HCT116 (cell line): ENCODE data around the gene AIDA. TPM values are rescaled to one million over a fixed set of nuclear protein-coding genes. Genes with fewer than 3 reads are reported as not detected.

Experiments
- ATAC-seq: fragments of 200-7000 bp; cut with Tn5 transposase; 2 replicates; pipeline ENCODE4 v1.9.1; 2020; ENCODE audit warnings: mild to moderate bottlenecking, moderate library complexity
- BruUV-seq: library from RNA; stranded (reverse); fragments of 400-500 nt; replicated peaks from 2 replicates; lab custom pipeline; 2021; lab: Mats Ljungman, UMichigan
- CTCF ChIA-PET: fragments of 300-600 bp; sonication (Branson Sonifier 250); formaldehyde crosslinking; loops from one replicate; lab custom pipeline; 2021; ENCODE audit warnings: antibody characterized with exemption; lab: Charles Lee
- POLR2A ChIA-PET: fragments of 300-600, 350-600 bp; sonication (Branson Sonifier 250); formaldehyde crosslinking; loops from one replicate; lab custom pipeline; 2021; ENCODE audit warnings: antibody characterized with exemption; lab: Charles Lee
- RAD21 ChIA-PET, 2 experiments: fragments of 300-600 bp; sonication (Branson Sonifier 250); formaldehyde crosslinking; loops; one replicate each; lab custom pipeline; 2023; ENCODE audit warnings: low total read pairs in 2 of 2; ENCODE audit not compliant: uncharacterized antibody in 2 of 2, unreplicated experiment in 2 of 2, low non-redundant PET in 1 of 2; lab: Charles Lee
- DNase-seq: peaks from one replicate; pipeline ENCODE4 v3.0.0-alpha.2; 2010; ENCODE audit warnings: low read depth, low spot score
- H2AFZ ChIP-seq: fragments of 200-600 bp; shearing (Covaris generic), sonication (generic); 2 replicates; pipeline ENCODE4 v1.6.1; 2017; ENCODE audit warnings: low read depth, mixed run types, mixed read lengths, antibody characterized with exemption, low read length; ENCODE audit not compliant: poor library complexity, severe bottlenecking
- H3K27ac ChIP-seq: 2 replicates; pipeline ENCODE4 v1.5.1; 2012; ENCODE audit warnings: low read depth, low read length
- H3K27me3 ChIP-seq: fragments of 200-600 bp; sonication (generic); 2 replicates; pipeline ENCODE4 v1.6.1; 2016; ENCODE audit warnings: mixed run types, low read length, mixed read lengths; ENCODE audit not compliant: insufficient read depth
- H3K36me3 ChIP-seq, 2 experiments: fragments of 200-500 bp in 1 of 2; fragments of 200-600 bp in 1 of 2; sonication (Bioruptor generic) in 1 of 2; sonication (generic) in 1 of 2; 2 replicates each; pipeline versions ENCODE4 v1.5.1 to v1.6.1; 2014 to 2016; ENCODE audit warnings: low read length in 2 of 2, inconsistent platforms in 1 of 2, mixed read lengths in 1 of 2, mixed run types in 1 of 2; ENCODE audit not compliant: insufficient read depth in 2 of 2, control insufficient read depth in 1 of 2
- H3K4me1 ChIP-seq, 2 experiments: fragments of 200-600 bp in 1 of 2; sonication (generic) in 1 of 2; 2 replicates each; pipeline versions ENCODE4 v1.5.1 to v1.6.1; 2012 to 2017; ENCODE audit warnings: low read length in 2 of 2, inconsistent platforms in 1 of 2, mild to moderate bottlenecking in 1 of 2, mixed read lengths in 1 of 2, mixed run types in 1 of 2, moderate library complexity in 1 of 2; ENCODE audit not compliant: insufficient read depth in 2 of 2, control insufficient read depth in 1 of 2
- H3K4me2 ChIP-seq: fragments of 200-600 bp; sonication (generic); 2 replicates; pipeline ENCODE4 v1.6.1; 2017; ENCODE audit warnings: mixed run types, low read length, mixed read lengths
- H3K4me3 ChIP-seq, 2 experiments: fragments of 200-600 bp in 1 of 2; sonication (generic) in 1 of 2; replicated peaks in 1 of 2; 2 replicates each; pipeline ENCODE4 v1.5.1; 2011 to 2016; ENCODE audit warnings: low read length in 2 of 2, control low read depth in 1 of 2, low read depth in 1 of 2, mild to moderate bottlenecking in 1 of 2, mixed read lengths in 1 of 2, mixed run types in 1 of 2
- H3K79me2 ChIP-seq: fragments of 200-600 bp; sonication (generic); 2 replicates; pipeline ENCODE4 v1.6.1; 2017; ENCODE audit warnings: mild to moderate bottlenecking, mixed run types, low read length, moderate library complexity, mixed read lengths; ENCODE audit not compliant: insufficient read depth
- H3K9ac ChIP-seq: fragments of 200-600 bp; sonication (generic); 2 replicates; pipeline ENCODE4 v1.6.1; 2016; ENCODE audit warnings: low read length, mixed read lengths
- H3K9me2 ChIP-seq: fragments of 200-600 bp; sonication (generic), shearing (Covaris generic); 2 replicates; pipeline ENCODE4 v1.6.1; 2017; ENCODE audit warnings: mixed run types, mild to moderate bottlenecking, moderate library complexity; ENCODE audit not compliant: insufficient read depth
- H3K9me3 ChIP-seq, 2 experiments: fragments of 200-500 bp in 1 of 2; fragments of 200-600 bp in 1 of 2; sonication (Bioruptor generic) in 1 of 2; sonication (generic) in 1 of 2; 2 replicates each; pipeline ENCODE4 v1.6.1; 2014 to 2017; ENCODE audit warnings: low read length in 2 of 2, mixed read lengths in 2 of 2, inconsistent platforms in 1 of 2, low read depth in 1 of 2, mild to moderate bottlenecking in 1 of 2, mixed run types in 1 of 2, moderate library complexity in 1 of 2; ENCODE audit not compliant: control insufficient read depth in 1 of 2, insufficient read depth in 1 of 2
- H4K20me1 ChIP-seq: fragments of 200-600 bp; sonication (generic), shearing (Covaris generic); 2 replicates; pipeline ENCODE4 v1.6.1; 2017; ENCODE audit warnings: mixed run types, mild to moderate bottlenecking, moderate library complexity; ENCODE audit not compliant: insufficient read depth
- CBX3 ChIP-seq: IDR thresholded peaks from 2 replicates; pipeline ENCODE4 v1.6.1; 2012; ENCODE audit warnings: low read depth
- CEBPB ChIP-seq: IDR thresholded peaks from 2 replicates; pipeline ENCODE4 v1.6.1; 2012; ENCODE audit warnings: low read depth
- EGR1 ChIP-seq: IDR thresholded peaks from 2 replicates; pipeline ENCODE4 v1.6.1; 2012; ENCODE audit warnings: low read depth
- ELF1 ChIP-seq: IDR thresholded peaks from 2 replicates; pipeline ENCODE4 v1.6.1; 2012; ENCODE audit warnings: low read depth, borderline replicate concordance
- EZH2 ChIP-seq: fragments of 200-600 bp; sonication (generic); IDR thresholded peaks from 2 replicates; pipeline ENCODE4 v1.6.1; 2017; ENCODE audit warnings: antibody characterized with exemption, mixed run types
- EZH2phosphoT487 ChIP-seq: fragments of 200-600 bp; IDR thresholded peaks from 2 replicates; pipeline ENCODE4 v1.6.1; 2018; ENCODE audit warnings: antibody characterized with exemption, borderline replicate concordance
- FOSL1 ChIP-seq: IDR thresholded peaks from 2 replicates; pipeline ENCODE4 v1.6.1; 2012; ENCODE audit warnings: low read depth
- RAD21 ChIP-seq: IDR thresholded peaks from 2 replicates; pipeline ENCODE4 v1.6.1; 2012; ENCODE audit warnings: low read depth, mild to moderate bottlenecking
- SIN3A ChIP-seq: IDR thresholded peaks from 2 replicates; pipeline ENCODE4 v1.6.1; 2012; ENCODE audit warnings: low read depth
- SP1 ChIP-seq: IDR thresholded peaks from 2 replicates; pipeline ENCODE4 v1.6.1; 2012; ENCODE audit warnings: low read depth
- SRF ChIP-seq: IDR thresholded peaks from 2 replicates; pipeline ENCODE4 v1.6.1; 2012; ENCODE audit warnings: low read depth
- ZNF274 ChIP-seq: fragments of 200-500 bp; sonication (Bioruptor generic); IDR thresholded peaks from 2 replicates; pipeline ENCODE4 v1.6.1; 2014; ENCODE audit warnings: mild to moderate bottlenecking, low read depth, low read length, inconsistent platforms
- intact Hi-C: fragments of 100-400 bp; cut with micrococcal nuclease; formaldehyde crosslinking; loops from 2 replicates; pipeline ENCODE4 v1.10.0; 2022
- total RNA-seq: library from RNA; stranded (reverse); gene quantifications from one replicate; pipeline ENCODE4 v1.2.1, GENCODE V29; 2021; ENCODE audit not compliant: unreplicated experiment
- TF ChIP-seq, protein P1 (sequence below): IDR thresholded peaks from 2 replicates; pipeline ENCODE4 v1.6.1; 2012
- TF ChIP-seq, protein P2 (sequence below): IDR thresholded peaks from 2 replicates; pipeline ENCODE4 v1.6.1; 2011; ENCODE audit warnings: mild to moderate bottlenecking, low read length, moderate library complexity; ENCODE audit not compliant: insufficient replicate concordance; ENCODE audit errors: extremely low read depth
- TF ChIP-seq, protein P3 (sequence below): IDR thresholded peaks from 2 replicates; pipeline ENCODE4 v1.6.1; 2012
- TF ChIP-seq, protein P4 (sequence below), 3 experiments: fragments of 200-600 bp in 1 of 3; sonication (generic) in 1 of 3; IDR thresholded peaks in 2 of 3; conservative IDR thresholded peaks in 1 of 3; 2 replicates each; pipeline ENCODE4 v1.5.1; 2012 to 2017; ENCODE audit warnings: low read depth in 2 of 3, low read length in 2 of 3, antibody characterized with exemption in 1 of 3, borderline replicate concordance in 1 of 3, control low read depth in 1 of 3, mild to moderate bottlenecking in 1 of 3, mixed read lengths in 1 of 3, mixed run types in 1 of 3, moderate library complexity in 1 of 3; ENCODE audit not compliant: insufficient read depth in 1 of 3
- TF ChIP-seq, protein P5 (sequence below): IDR thresholded peaks from 2 replicates; pipeline ENCODE4 v1.6.1; 2012; ENCODE audit warnings: low read depth

Gene AIDA
- total RNA-seq, 1 experiment from 2014 or later: 53.2 TPM

DNA sequence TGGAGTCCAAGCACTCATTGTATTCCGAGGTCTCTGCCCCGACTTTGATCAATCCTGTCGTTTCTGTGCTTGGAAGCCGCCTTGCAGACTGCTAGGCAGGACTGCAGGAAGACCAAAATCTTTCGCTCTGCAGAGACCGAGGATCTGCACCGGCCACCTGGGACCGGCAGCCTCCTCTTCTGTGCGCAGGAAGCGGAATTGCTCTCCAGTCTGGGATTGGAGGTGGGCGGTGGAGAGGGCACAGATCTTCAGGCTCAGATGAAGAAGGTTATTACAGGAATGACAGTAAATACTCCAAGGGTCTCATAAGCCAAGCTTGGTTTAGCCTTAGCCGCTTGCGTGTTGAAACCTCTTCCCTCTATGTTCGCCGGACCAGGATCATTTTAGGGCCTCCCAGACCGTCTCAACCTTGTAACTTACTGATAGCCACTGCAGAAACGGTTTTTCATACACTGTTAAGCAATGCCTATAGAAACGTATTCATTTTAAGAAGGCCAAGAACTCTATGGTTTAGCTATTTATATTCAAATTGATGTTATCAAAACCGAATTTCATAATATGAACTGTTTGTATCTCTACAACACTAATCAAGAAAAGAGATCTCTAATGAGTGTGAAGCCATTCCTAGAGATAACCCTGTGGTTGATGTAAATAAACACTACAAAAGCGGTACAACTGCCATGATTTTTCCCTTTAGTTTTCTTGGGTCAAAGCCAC is 93.3 kb downstream of the AIDA start:
- intact Hi-C loops: loop anchor here (1.0 kb wide), 1 partner anchor 24 kb away; no protein-coding TSS in a partner anchor

More for the DNA sequence above, 93.3 kb downstream of the AIDA start:
- Histone ChIP-seq H3K36me3 (peaks cover 0 to 5% of the 10 kb centered on the region in 2 experiments; a peak in 3 of 4 replicates), H3K4me1 (peaks cover 2 to 16% of the 10 kb centered on the region in 2 experiments; a peak in 3 of 4 replicates), H3K27me3 (no peaks in the 10 kb centered on the region), H4K20me1 (no peaks in the 10 kb centered on the region), H3K79me2 (peaks cover 30% of the 10 kb centered on the region; the same call in 1 of the 2 replicates), H3K9me2 (no peaks in the 10 kb centered on the region), H3K4me2 (peak overlapping the region; percentile 90), H3K9me3 (no peaks in the 10 kb centered on the region), H2AFZ (no peak overlapping the region), H3K9ac (peak overlapping the region; percentile 82), H3K27ac (no peak overlapping the region), H3K4me3 (peak overlapping the region; percentile 67 to 79)
- POLR2A ChIA-PET: no interaction called here
- peak; percentile 19; the same call in 1 of the 2 replicates for ATAC-seq
- TF ChIP-seq CEBPB: no peak
- TF ChIP-seq EZH2phosphoT487: no peak
- TF ChIP-seq, protein P1, sequence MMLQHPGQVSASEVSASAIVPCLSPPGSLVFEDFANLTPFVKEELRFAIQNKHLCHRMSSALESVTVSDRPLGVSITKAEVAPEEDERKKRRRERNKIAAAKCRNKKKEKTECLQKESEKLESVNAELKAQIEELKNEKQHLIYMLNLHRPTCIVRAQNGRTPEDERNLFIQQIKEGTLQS: no peak
- TF ChIP-seq, protein P2, sequence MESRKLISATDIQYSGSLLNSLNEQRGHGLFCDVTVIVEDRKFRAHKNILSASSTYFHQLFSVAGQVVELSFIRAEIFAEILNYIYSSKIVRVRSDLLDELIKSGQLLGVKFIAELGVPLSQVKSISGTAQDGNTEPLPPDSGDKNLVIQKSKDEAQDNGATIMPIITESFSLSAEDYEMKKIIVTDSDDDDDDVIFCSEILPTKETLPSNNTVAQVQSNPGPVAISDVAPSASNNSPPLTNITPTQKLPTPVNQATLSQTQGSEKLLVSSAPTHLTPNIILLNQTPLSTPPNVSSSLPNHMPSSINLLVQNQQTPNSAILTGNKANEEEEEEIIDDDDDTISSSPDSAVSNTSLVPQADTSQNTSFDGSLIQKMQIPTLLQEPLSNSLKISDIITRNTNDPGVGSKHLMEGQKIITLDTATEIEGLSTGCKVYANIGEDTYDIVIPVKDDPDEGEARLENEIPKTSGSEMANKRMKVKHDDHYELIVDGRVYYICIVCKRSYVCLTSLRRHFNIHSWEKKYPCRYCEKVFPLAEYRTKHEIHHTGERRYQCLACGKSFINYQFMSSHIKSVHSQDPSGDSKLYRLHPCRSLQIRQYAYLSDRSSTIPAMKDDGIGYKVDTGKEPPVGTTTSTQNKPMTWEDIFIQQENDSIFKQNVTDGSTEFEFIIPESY: no peak
- TF ChIP-seq RAD21: no peak
- TF ChIP-seq ELF1: no peak
- no peak for TF ChIP-seq EGR1
- TF ChIP-seq, protein P3, sequence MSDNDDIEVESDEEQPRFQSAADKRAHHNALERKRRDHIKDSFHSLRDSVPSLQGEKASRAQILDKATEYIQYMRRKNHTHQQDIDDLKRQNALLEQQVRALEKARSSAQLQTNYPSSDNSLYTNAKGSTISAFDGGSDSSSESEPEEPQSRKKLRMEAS: no peak
- TF ChIP-seq ZNF274: no peak
- TF ChIP-seq SRF: no peak
- TF ChIP-seq FOSL1: no peak
- TF ChIP-seq CBX3: no peak
- no peak for TF ChIP-seq EZH2
- TF ChIP-seq, protein P4, sequence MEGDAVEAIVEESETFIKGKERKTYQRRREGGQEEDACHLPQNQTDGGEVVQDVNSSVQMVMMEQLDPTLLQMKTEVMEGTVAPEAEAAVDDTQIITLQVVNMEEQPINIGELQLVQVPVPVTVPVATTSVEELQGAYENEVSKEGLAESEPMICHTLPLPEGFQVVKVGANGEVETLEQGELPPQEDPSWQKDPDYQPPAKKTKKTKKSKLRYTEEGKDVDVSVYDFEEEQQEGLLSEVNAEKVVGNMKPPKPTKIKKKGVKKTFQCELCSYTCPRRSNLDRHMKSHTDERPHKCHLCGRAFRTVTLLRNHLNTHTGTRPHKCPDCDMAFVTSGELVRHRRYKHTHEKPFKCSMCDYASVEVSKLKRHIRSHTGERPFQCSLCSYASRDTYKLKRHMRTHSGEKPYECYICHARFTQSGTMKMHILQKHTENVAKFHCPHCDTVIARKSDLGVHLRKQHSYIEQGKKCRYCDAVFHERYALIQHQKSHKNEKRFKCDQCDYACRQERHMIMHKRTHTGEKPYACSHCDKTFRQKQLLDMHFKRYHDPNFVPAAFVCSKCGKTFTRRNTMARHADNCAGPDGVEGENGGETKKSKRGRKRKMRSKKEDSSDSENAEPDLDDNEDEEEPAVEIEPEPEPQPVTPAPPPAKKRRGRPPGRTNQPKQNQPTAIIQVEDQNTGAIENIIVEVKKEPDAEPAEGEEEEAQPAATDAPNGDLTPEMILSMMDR (IDR thresholded peaks at IDR 0.05 in 2 of 3, conservative IDR thresholded peaks at IDR 0.05 in 1 of 3; ENCODE audit: borderline replicate concordance in 1 of 3, insufficient read depth in 1 of 3, low read depth in 2 of 3, low read length in 2 of 3): no peak
- no peak for TF ChIP-seq SIN3A
- TF ChIP-seq SP1: no peak
- TF ChIP-seq, protein P5, sequence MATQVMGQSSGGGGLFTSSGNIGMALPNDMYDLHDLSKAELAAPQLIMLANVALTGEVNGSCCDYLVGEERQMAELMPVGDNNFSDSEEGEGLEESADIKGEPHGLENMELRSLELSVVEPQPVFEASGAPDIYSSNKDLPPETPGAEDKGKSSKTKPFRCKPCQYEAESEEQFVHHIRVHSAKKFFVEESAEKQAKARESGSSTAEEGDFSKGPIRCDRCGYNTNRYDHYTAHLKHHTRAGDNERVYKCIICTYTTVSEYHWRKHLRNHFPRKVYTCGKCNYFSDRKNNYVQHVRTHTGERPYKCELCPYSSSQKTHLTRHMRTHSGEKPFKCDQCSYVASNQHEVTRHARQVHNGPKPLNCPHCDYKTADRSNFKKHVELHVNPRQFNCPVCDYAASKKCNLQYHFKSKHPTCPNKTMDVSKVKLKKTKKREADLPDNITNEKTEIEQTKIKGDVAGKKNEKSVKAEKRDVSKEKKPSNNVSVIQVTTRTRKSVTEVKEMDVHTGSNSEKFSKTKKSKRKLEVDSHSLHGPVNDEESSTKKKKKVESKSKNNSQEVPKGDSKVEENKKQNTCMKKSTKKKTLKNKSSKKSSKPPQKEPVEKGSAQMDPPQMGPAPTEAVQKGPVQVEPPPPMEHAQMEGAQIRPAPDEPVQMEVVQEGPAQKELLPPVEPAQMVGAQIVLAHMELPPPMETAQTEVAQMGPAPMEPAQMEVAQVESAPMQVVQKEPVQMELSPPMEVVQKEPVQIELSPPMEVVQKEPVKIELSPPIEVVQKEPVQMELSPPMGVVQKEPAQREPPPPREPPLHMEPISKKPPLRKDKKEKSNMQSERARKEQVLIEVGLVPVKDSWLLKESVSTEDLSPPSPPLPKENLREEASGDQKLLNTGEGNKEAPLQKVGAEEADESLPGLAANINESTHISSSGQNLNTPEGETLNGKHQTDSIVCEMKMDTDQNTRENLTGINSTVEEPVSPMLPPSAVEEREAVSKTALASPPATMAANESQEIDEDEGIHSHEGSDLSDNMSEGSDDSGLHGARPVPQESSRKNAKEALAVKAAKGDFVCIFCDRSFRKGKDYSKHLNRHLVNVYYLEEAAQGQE: no peak
- TSS peak; percentile 52 for BruUV-seq
- RAD21 ChIA-PET: no interaction called here
- DNase-seq: no peak
- CTCF ChIA-PET: interaction anchor here (1.1 kb wide), 1 partner anchor 15 kb away, joined by 3 read pairs; no protein-coding TSS in a partner anchor
